Neuron (in vitro differentiated cells): ENCODE results near the gene CKAP2L.
"Not testable (repeated sequence)": the region's sequence is repeated elsewhere in the genome, so short reads cannot be mapped to it uniquely, and the experiment has no call there.

Source experiments
- H2AFZ ChIP-seq: one replicate; pipeline ENCODE4 v1.6.1; 2013; ENCODE audit warnings: low read depth, mild to moderate bottlenecking, inconsistent platforms, low read length, moderate library complexity
- H3K27me3 ChIP-seq: one replicate; pipeline ENCODE4 v1.6.1; 2013; ENCODE audit warnings: low read length; ENCODE audit not compliant: insufficient read depth
- H3K36me3 ChIP-seq: one replicate; pipeline ENCODE4 v1.6.1; 2013; ENCODE audit warnings: low read length; ENCODE audit not compliant: insufficient read depth
- H3K4me1 ChIP-seq: one replicate; pipeline ENCODE4 v1.6.1; 2013; ENCODE audit warnings: low read length; ENCODE audit not compliant: insufficient read depth
- H3K4me3 ChIP-seq: 2 replicates; pipeline ENCODE4 v1.5.1; 2013; ENCODE audit warnings: mild to moderate bottlenecking, low read length, moderate library complexity
- H3K9me3 ChIP-seq: one replicate; pipeline ENCODE4 v1.6.1; 2013; ENCODE audit warnings: low read length

CKAP2L gene

GRCh38 chr2:112724591-112725525 is 39.6 kb downstream of the CKAP2L start:
- Histone ChIP-seq H2AFZ (no peak overlapping the region), H3K36me3 (no peaks in the 10 kb centered on the region), H3K4me3 (no peak overlapping the region), H3K9me3 (no peaks in the 10 kb centered on the region), H3K4me1 (no peaks in the 10 kb centered on the region), H3K27me3 (peaks cover 2% of the 10 kb centered on the region)

GRCh38 chr2:112723995-112724394 is 40.4 kb downstream of the CKAP2L start:
- H3K4me3 ChIP-seq = no peak overlapping the region
- H3K9me3 ChIP-seq = no peaks in the 10 kb centered on the region

GRCh38 chr2:112723547-112723940 is 40.9 kb downstream of the CKAP2L start:
- Histone ChIP-seq H3K9me3 (no peaks in the 10 kb centered on the region), H3K4me3 (no peak overlapping the region), H3K27me3 (peaks cover 2% of the 10 kb centered on the region), H2AFZ (no peak overlapping the region), H3K36me3 (no peaks in the 10 kb centered on the region), H3K4me1 (no peaks in the 10 kb centered on the region)

More at GRCh38 chr2:112723995-112724394, 40.4 kb downstream of the CKAP2L start:
- no peak overlapping the region for H2AFZ ChIP-seq
- no peaks in the 10 kb centered on the region for H3K4me1 ChIP-seq
- peaks cover 2% of the 10 kb centered on the region for H3K27me3 ChIP-seq
- no peaks in the 10 kb centered on the region for H3K36me3 ChIP-seq

- no peaks in the 10 kb centered on the region for H3K9me3 ChIP-seq
- H2AFZ ChIP-seq = no peak overlapping the region
- no peaks in the 10 kb centered on the region for H3K36me3 ChIP-seq
- H3K4me3 ChIP-seq = no peak overlapping the region
- peaks cover 2% of the 10 kb centered on the region for H3K27me3 ChIP-seq
- H3K4me1 ChIP-seq = no peaks in the 10 kb centered on the region
Measured at GRCh38 chr2:112722816-112723546, 41.4 kb downstream of the CKAP2L start.

- Histone ChIP-seq H3K4me3 (no peak overlapping the region), H3K4me1 (no peaks in the 10 kb centered on the region), H2AFZ (no peak overlapping the region), H3K9me3 (no peaks in the 10 kb centered on the region), H3K27me3 (peaks cover 2% of the 10 kb centered on the region), H3K36me3 (no peaks in the 10 kb centered on the region)
Measured at GRCh38 chr2:112721819-112722522, 42.4 kb downstream of the CKAP2L start.

- Histone ChIP-seq H3K9me3 (no peaks in the 10 kb centered on the region), H3K4me1 (no peaks in the 10 kb centered on the region), H3K27me3 (peaks cover 2% of the 10 kb centered on the region)
Measured at GRCh38 chr2:112720785-112721184, 43.6 kb downstream of the CKAP2L start, which contains the start of gene NT5DC4. Gene NT5DC4 (plus strand): TSS chr2:112721020. CDS start chr2:112721080, 60 bp downstream.

GRCh38 chr2:112718863-112719370 is 45.5 kb downstream of the CKAP2L start:
- no peak overlapping the region for H2AFZ ChIP-seq
- no peaks in the 10 kb centered on the region for H3K9me3 ChIP-seq
- no peaks in the 10 kb centered on the region for H3K4me1 ChIP-seq
- no peak overlapping the region for H3K4me3 ChIP-seq
- H3K27me3 ChIP-seq = no peaks in the 10 kb centered on the region
- no peaks in the 10 kb centered on the region for H3K36me3 ChIP-seq

More at GRCh38 chr2:112720785-112721184, 43.6 kb downstream of the CKAP2L start, which contains the start of gene NT5DC4:
- Histone ChIP-seq H2AFZ (no peak within 1 kb of the TSS), H3K36me3 (no peaks in the 10 kb centered on the region), H3K4me3 (no peak within 1 kb of the TSS)

- not testable (repeated sequence) for H3K36me3 ChIP-seq, H3K9me3 ChIP-seq, H3K27me3 ChIP-seq, H3K4me3 ChIP-seq, H2AFZ ChIP-seq
- H3K4me1 ChIP-seq = peaks cover 13% of the 10 kb centered on the region
Measured at GRCh38 chr2:112716826-112717352, 47.5 kb downstream of the CKAP2L start.

- H3K4me1 ChIP-seq = peaks cover 13% of the 10 kb centered on the region
- H3K4me3 ChIP-seq = not testable (repeated sequence)
Measured at GRCh38 chr2:112716094-112716493, 48.3 kb downstream of the CKAP2L start.

GRCh38 chr2:112714836-112715631 is 49.4 kb downstream of the CKAP2L start:
- H3K4me3 ChIP-seq = no peak overlapping the region
- H3K36me3 ChIP-seq = no peaks in the 10 kb centered on the region
- peaks cover 13% of the 10 kb centered on the region for H3K4me1 ChIP-seq
- no peaks in the 10 kb centered on the region for H3K27me3 ChIP-seq
- H2AFZ ChIP-seq = no peak overlapping the region
- H3K9me3 ChIP-seq = no peaks in the 10 kb centered on the region

More at GRCh38 chr2:112716094-112716493, 48.3 kb downstream of the CKAP2L start:
- H3K27me3 ChIP-seq, H2AFZ ChIP-seq, H3K36me3 ChIP-seq, H3K9me3 ChIP-seq: not testable (repeated sequence)

GRCh38 chr2:112714331-112714730 is 50.1 kb downstream of the CKAP2L start:
- Histone ChIP-seq H3K27me3 (no peaks in the 10 kb centered on the region), H3K36me3 (no peaks in the 10 kb centered on the region), H3K4me3 (no peak overlapping the region), H3K9me3 (no peaks in the 10 kb centered on the region), H3K4me1 (peaks cover 13% of the 10 kb centered on the region), H2AFZ (no peak overlapping the region)

GRCh38 chr2:112713926-112714325 is 50.5 kb downstream of the CKAP2L start:
- Histone ChIP-seq H3K4me3 (no peak overlapping the region), H3K27me3 (no peaks in the 10 kb centered on the region), H3K36me3 (no peaks in the 10 kb centered on the region), H3K9me3 (no peaks in the 10 kb centered on the region), H2AFZ (no peak overlapping the region), H3K4me1 (peaks cover 13% of the 10 kb centered on the region)
